GM19043 (cell line): ENCODE results near the gene SEC22C.
A peak's percentile ranks its signal among the peaks of the same experiment; 100 is the strongest.
"Not testable (repeated sequence)": the region's sequence is repeated elsewhere in the genome, so short reads cannot be mapped to it uniquely, and the experiment has no call there.

Experiments
- ATAC-seq: cut with Tn5 transposase; IDR thresholded peaks from one replicate; pipeline ENCODE4 v1.9.1; 2021; ENCODE audit warnings: low read depth; ENCODE audit not compliant: unreplicated experiment

The SEC22C gene

GRCh38 chr3:42582474-42583070 is 805 bp upstream of the SEC22C start:
- no peak for ATAC-seq

DNA sequence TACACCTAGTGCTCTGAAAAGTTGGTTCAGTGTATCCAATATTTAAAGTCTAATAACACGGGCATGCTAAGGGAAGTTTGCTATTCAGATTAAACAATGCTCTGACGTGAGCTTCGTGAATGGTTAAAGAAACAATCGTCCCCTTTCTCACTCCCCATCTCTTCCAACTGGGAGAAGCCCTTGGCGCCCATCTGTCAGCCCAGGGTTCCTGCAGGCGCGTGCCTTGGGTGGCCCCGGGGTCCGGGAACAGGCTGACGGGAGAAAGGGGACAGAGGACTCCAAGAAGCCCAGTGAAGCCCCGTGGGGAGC is 413 bp downstream of the SEC22C start:
- ATAC-seq = no peak

- not testable (repeated sequence) for ATAC-seq
These were observed 2.4 kb downstream of the SEC22C start for GRCh38 chr3:42579346-42579745.

GRCh38 chr3:42578054-42578453 is 3.7 kb downstream of the SEC22C start:
- ATAC-seq = no peak

DNA sequence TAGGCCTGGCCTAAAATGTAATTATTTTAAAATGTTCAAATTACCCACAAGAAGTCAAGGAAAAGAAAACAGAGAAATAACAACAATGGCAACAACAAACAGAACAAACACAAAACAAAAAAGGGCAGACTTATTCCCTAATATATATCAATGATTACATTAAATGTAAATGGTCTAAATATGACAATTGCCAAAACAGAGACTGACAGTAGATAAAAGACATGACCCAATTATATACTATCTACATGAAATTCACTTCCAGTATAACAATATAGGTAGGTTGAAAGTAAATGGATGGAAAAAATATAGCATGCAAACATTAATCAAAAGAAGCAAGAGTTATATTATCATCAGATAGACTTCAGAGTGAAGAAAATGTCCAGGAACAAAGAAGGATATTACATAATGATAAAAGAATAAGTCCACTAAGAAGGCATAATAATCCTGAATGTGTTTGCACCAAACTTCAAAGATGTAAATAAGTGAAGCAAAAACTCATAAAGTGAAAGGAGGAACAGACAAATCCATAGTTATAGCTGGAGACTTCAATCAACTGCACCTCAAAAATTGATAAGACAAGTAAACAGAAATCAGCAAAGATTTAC is 6.5 kb downstream of the SEC22C start:
- ATAC-seq = no peak

GRCh38 chr3:42572278-42572677 is 9.5 kb downstream of the SEC22C start:
- ATAC-seq = no peak

DNA sequence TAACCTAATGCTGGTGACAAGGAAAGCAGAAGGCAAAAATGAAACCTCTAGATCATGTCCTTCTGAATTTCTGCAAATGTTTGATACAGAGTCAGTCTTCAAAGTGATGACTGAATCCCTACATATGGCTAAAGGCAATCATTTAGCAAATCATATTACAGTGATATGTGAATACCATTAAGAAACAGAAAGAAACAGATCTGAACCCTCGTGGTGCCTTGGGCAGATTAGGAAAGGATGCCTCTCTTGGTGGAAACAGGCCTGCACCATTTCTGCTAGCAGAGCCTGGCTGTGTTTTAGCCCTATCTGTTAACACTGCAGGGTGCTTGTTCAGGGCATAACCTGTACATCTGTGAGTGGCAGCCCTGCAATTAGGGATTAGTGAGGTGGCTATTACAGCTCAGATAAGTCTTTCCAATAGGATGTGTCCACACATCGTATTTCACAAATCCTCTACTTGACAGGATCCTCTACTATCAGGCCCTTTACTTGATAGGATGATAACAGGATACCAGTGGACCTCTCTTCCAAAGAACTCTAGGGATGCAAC is 12.1 kb downstream of the SEC22C start:
- ATAC-seq = no peak

DNA sequence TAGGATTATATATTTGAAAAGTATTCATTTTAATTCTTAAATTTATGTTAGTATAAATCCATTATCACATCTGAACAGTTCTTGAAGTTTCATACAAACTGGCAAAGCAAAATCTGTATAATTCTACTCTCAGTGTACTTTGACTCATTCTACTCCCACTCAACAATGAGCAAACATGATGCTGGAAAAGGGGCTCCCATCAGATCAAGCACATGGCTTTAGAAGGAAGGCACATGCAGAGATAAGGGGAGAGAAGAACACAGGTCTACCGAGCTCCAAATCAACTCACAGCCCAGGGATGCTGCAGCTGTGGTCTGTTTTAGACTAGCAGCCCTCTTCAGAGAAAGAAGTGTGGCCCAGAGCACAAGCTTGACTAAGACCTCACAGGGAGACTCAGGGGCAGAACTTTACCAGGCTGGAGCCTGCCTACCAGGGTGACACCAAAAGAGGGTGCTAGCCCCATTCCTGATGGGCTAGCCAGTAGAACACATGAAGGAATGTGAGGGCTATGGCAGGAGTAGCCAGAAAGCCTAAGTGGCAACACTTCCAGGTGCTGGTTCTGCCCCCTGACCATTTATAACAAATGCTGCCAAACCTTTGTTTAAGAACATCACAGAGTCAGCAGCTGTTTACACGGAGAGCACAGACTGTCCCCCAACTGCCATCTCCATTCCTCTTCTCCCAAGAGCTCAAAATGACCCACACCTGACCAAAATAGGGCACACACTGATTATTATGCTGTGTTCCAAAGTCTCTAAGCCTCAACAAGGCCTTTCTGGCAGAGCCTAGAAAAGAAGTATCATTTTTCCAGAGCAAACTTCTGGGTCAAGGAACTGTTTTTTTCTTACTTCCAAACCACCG is 19.5 kb downstream of the SEC22C start:
- ATAC-seq = no peak

GRCh38 chr3:42557854-42558253 is 23.9 kb downstream of the SEC22C start:
- no peak for ATAC-seq

DNA sequence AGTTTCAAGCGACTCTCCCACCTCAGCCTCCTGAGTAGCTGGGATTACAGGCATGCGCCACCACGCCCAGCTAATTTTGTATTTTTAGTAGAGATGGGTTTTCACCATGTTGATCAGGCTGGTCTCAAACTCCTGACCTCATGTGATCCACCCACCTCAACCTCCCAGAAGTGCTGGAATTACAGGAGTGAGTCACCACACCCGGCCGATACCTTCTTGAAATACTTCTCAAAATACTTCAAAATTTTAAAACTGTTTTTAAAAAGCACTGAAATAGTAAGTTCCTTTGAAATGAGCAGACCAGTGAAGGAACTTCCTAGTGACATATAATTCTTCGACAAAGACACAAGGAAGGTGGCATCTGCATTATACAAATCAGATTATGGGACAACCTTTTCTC is 24.9 kb downstream of the SEC22C start:
- ATAC-seq = not testable (repeated sequence)

GRCh38 chr3:42556089-42556632 is 25.6 kb downstream of the SEC22C start:
- peak; percentile 92 for ATAC-seq

DNA sequence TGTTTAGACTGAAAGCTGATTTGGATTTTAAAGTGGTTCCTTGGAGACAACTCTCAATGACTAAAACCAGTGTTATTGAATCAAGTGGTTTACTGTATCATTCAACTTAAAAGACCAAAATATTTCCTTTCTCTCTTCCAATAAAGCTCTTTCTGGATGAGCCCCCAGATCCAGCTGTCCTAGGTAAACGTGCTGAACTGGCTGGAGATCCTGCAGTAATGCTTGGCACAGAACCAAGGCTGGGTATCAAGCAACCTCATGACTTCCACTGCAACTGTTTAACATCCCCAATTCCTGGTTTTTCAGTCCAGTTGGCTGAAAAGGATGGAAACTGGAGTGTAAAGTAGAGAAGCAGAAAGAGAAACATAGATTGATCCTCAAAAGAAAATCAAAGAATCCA is 28.9 kb downstream of the SEC22C start:
- ATAC-seq = no peak

GRCh38 chr3:42550250-42550649 is 31.5 kb downstream of the SEC22C start:
- no peak for ATAC-seq

DNA sequence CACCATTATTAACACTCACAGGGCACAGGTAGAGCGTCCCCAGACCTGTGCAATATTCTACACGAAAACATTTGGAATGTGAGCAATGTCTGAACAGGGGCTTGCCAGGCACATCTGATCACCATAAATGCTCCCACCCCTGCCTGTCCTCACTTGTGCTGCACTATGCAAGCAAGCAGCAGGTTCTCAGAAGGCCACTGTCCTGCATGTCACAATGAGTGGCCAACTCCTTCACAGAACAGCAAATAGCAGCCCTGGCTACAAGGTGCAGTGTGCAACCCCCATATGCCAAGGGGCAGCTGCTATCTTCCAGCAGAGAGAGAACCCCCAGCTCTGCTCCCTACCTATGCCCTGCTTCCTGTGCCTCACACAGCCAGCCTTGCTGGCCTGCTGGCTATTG is 32.6 kb downstream of the SEC22C start:
- ATAC-seq = no peak

- ATAC-seq = peak; percentile 71
These were observed 34.3 kb downstream of the SEC22C start for GRCh38 chr3:42547401-42547945.

GRCh38 chr3:42546691-42547213 is 35.0 kb downstream of the SEC22C start:
- no peak for ATAC-seq

DNA sequence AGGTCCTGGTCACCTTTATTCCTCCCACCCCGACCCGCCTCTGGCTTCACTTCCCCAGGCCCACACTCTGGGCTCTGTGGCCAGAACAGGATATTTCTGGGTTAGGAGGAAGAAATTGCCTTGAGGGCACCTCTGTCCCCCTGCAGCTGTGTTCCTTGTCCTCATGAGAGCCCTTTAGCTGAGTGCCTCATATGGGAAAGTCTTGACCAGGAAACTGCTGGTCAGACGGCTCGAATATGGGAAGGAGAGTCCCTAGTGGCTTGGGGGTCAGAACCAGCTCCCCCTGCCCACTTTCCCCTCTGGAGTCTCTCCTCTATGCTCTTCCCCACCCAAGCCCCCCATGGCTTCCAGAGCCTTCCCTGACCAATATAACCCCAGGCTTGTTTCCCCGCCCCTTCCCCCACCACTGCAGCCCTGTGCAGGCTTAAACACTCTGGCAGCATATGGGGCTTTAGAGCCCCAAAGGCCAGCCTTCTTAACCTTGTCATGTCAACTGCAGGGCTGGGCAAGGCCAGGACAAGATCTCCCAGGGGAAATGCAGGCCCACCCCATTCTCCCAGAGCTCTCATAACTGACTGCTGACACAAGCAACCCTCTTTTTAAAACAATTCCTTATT is 36.4 kb downstream of the SEC22C start:
- ATAC-seq = no peak

GRCh38 chr3:42544492-42545283 is 37.1 kb downstream of the SEC22C start:
- no peak for ATAC-seq

GRCh38 chr3:42541079-42541478 is 40.7 kb downstream of the SEC22C start:
- no peak for ATAC-seq
